ENCODE results near the gene DIPK1B.
"Not testable (repeated sequence)": the region's sequence is repeated elsewhere in the genome, so short reads cannot be mapped to it uniquely, and the experiment has no call there.

- not testable (repeated sequence) for TF ChIP-seq CTCF, POLR2A (IDR thresholded peaks at IDR 0.05)
Measured at GRCh38 chr9:136755302-136756133, 43.1 kb downstream of the DIPK1B start.

All from thyroid gland (tissue), 4 donors.